Large intestine (tissue), 3 donors: ENCODE results near the gene DIAPH2. TPM values are rescaled to one million over a fixed set of nuclear protein-coding genes. Genes with fewer than 3 reads are reported as not detected.

Experiments
- DNase-seq, 2 donors: peaks; one replicate each; pipeline versions ENCODE4 v3.0.0 to v3.0.0-alpha.2; 2013
- H3K27ac ChIP-seq: one replicate; pipeline ENCODE4 v1.5.1; 2013; ENCODE audit warnings: low read length
- H3K27me3 ChIP-seq: 2 replicates; pipeline ENCODE4 v1.6.1; 2013; ENCODE audit warnings: low read length; ENCODE audit not compliant: control insufficient read depth, insufficient read depth
- H3K36me3 ChIP-seq: 2 replicates; pipeline ENCODE4 v1.6.1; 2013; ENCODE audit warnings: low read length; ENCODE audit not compliant: control insufficient read depth, insufficient read depth
- H3K4me1 ChIP-seq: one replicate; pipeline ENCODE4 v1.6.1; 2013; ENCODE audit warnings: low read length; ENCODE audit not compliant: control insufficient read depth, insufficient read depth
- H3K4me3 ChIP-seq: one replicate; pipeline ENCODE4 v1.5.1; 2013; ENCODE audit warnings: low read length
- H3K9me3 ChIP-seq: one replicate; pipeline ENCODE4 v1.6.1; 2013; ENCODE audit warnings: mild to moderate bottlenecking, low read depth, low read length, moderate library complexity; ENCODE audit not compliant: control insufficient read depth
- WGBS: methylation state at CpG from one replicate; pipeline ENCODE4 v1.1.5; 2013; ENCODE audit warnings: low lambda C conversion rate; ENCODE audit not compliant: insufficient coverage; 5-methylcytosine and 5-hydroxymethylcytosine counted together
- polyA plus RNA-seq: library from polyadenylated mRNA; unstranded; fragments of 120-200 nt; gene quantifications from one replicate; pipeline ENCODE4 v1.2.1, GENCODE V29; 2013

DIAPH2 gene
- polyA plus RNA-seq, 1 donor, result 10.3 TPM

DNA sequence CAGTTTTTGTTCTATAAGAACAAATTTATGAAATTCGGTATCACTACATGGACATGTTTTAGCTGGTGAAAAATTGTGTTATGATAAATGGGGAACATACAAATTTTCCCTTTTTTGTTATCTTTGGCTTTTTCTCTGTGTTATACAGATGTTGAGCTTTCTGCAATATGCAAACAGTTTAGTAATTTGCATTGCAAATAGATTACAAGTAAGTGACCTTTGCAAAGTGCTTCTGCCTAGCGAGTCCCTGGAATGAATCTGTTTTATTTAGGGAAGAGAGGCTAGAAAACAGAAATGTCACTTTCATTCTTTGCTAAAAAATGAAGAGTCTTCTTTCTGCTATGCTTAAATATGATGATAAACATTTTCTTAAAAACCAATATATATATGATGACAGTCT, 660.1 kb downstream of the DIAPH2 start:
- Histone ChIP-seq H3K4me1 (no peaks in the 10 kb centered on the region), H3K9me3 (no peaks in the 10 kb centered on the region), H3K27me3 (no peaks in the 10 kb centered on the region), H3K36me3 (no peaks in the 10 kb centered on the region), H3K4me3 (no peak overlapping the region), H3K27ac (no peak overlapping the region)
- no CpG with 5 or more reads among the region's 2 CpGs for WGBS
- DNase-seq, result no peak

DNA sequence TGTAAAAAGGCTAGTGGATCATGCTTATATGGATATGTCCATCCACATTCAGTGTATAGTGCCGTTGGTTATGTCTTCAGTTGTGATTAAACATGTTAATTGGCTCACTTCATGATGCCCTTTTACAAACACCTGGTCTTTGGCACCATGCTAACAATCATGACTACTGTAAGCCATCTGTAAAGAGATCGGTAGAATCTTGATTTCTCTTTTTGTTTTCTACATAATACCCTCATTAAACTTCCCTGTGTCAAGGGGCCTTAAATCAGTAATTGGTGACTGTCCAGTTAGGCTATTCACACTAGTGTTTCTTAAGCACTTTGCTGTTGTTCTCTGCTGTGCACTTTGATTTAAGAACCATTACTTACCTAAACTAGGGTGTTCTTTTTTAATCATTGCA, 674.3 kb downstream of the DIAPH2 start:
- Histone ChIP-seq H3K27me3 (no peaks in the 10 kb centered on the region), H3K36me3 (no peaks in the 10 kb centered on the region), H3K27ac (no peak overlapping the region), H3K4me3 (no peak overlapping the region), H3K4me1 (no peaks in the 10 kb centered on the region), H3K9me3 (no peaks in the 10 kb centered on the region)
- WGBS, result no CpG with 5 or more reads among the region's 2 CpGs
- DNase-seq, result no peak

DNA sequence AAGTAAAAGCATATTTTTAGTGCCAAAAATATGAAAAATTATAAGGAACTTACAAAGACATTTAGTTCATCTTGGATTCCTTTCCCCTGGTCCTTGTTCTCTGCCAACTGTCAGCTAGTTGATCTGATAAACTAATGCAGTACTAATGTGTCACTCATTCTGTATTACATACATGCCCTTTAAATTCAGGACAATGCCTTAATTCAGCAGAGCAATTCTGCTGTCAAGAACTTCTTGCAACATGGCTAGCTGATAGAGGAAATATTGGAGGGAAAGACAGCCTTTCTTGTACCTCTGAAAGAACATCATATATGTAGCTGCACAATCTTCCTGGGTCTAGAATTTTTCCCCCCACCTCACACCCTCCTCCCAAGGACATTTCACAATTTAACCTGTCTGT, 679.2 kb downstream of the DIAPH2 start:
- Histone ChIP-seq H3K36me3 (no peaks in the 10 kb centered on the region), H3K27ac (no peak overlapping the region), H3K9me3 (no peaks in the 10 kb centered on the region), H3K27me3 (no peaks in the 10 kb centered on the region), H3K4me1 (no peaks in the 10 kb centered on the region), H3K4me3 (no peak overlapping the region)
- no peak for DNase-seq

DNA sequence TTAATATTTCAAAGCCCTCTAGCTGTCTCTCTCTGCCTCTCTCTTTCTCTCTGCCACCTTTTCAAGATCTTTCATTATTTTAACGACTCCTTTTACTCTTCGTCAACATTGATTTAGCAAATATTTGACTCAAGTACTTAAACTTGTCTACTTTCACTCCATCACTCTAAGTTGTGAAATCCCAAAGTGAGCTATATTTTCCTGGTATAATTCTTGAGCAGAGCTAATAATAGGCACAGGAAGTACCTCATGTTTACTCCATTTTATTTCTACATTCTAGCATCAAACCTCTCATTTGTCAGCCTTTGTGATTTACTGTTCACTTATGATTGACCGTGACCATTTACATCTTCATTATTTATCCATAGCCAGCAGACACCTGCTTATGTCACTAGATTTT, 681.6 kb downstream of the DIAPH2 start:
- DNase-seq, result no peak
- no peak overlapping the region for H3K27ac ChIP-seq
- no peak overlapping the region for H3K4me3 ChIP-seq
- H3K4me1 ChIP-seq, result no peaks in the 10 kb centered on the region
- H3K36me3 ChIP-seq, result no peaks in the 10 kb centered on the region
- no peaks in the 10 kb centered on the region for H3K27me3 ChIP-seq
- H3K9me3 ChIP-seq, result no peaks in the 10 kb centered on the region
- 43% methylated on average over 2 of the region's 3 CpGs for WGBS

DNA sequence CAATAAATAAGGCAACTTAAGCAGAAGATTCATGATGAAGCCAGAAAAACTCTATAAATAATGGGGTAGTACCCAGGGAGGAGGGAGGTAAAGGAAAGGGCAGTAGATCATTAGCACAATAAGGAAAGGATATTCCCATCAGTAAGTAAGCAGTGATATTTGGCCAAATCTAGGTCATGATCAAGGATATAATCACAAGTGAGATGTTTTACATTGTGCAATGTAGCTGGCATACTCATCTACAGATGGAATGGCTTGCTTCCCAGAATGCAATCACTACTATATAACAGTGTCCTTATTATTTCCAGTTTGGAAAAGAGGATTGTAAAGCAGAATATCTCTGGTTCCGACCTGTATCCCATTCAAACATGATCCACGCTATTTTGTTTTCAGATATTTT, 682.5 kb downstream of the DIAPH2 start:
- Histone ChIP-seq H3K27ac (no peak overlapping the region), H3K9me3 (no peaks in the 10 kb centered on the region), H3K27me3 (no peaks in the 10 kb centered on the region), H3K36me3 (no peaks in the 10 kb centered on the region), H3K4me3 (no peak overlapping the region), H3K4me1 (no peaks in the 10 kb centered on the region)
- DNase-seq, result no peak
- WGBS, result no CpG with 5 or more reads among the region's 2 CpGs

DNA sequence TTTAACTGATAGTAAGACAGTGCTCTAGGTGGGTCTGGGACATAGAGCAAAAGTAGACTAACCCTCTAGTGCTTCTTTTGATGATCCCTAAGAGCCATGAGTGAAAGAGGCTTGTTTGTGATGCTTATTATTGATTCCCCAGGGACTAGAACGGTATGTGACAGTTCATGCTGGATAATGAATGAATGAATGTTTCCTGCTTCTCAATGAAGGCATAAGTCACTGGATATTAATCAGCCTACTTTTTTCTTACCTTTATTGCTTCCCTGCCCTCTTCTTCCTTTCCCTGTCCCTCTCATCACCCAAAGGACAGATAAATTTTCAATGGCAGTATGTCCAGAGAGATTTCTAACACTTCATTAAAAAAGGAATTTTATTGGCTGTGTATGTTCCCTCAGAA, 685.3 kb downstream of the DIAPH2 start:
- no peaks in the 10 kb centered on the region for H3K4me1 ChIP-seq
- no peaks in the 10 kb centered on the region for H3K36me3 ChIP-seq
- no CpG with 5 or more reads among the region's 1 CpG for WGBS
- H3K27me3 ChIP-seq, result no peaks in the 10 kb centered on the region
- no peak overlapping the region for H3K4me3 ChIP-seq
- no peak for DNase-seq
- H3K27ac ChIP-seq, result no peak overlapping the region
- no peaks in the 10 kb centered on the region for H3K9me3 ChIP-seq

DNA sequence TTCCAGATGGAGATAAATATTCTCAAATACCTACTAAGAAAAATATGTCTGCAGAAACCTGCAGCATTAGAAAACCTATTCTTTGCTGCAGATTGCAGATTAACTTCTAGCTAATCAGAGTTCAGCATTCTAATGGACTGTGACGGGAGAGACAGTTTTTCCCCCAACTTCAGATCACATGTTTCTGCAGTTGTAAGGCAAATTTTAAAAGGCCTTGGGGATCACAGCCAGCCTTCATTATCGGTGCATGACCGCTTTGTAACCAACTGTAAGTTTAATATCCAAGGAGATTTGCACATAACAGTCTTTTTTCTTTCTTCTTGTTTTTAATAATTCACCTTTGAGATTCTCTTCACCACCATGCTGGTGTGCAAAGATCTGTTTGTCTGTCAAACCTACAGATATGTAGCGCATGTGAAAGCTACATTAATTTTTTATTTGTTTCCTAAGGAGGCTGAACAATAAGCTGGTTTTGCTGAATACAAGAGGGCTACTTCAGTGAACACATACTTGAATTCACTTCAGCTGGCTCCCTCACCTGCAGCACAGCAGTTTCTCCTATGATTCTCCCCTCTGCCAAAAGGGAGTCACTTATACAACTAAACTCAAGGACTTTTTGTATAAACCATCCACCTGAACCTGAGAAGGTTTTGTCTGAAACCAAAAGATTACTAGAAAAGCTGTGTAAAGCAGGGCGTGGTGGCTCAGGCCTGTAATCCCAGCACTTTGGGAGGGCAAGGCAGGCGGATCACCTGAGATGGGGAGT, 687.5 kb downstream of the DIAPH2 start:
- H3K4me3 ChIP-seq, result no peak overlapping the region
- no peak for DNase-seq
- whole genome bisulfite sequencing, result no CpG with 5 or more reads among the region's 6 CpGs
- no peaks in the 10 kb centered on the region for H3K27me3 ChIP-seq
- H3K36me3 ChIP-seq, result no peaks in the 10 kb centered on the region
- H3K4me1 ChIP-seq, result no peaks in the 10 kb centered on the region
- H3K9me3 ChIP-seq, result no peaks in the 10 kb centered on the region
- no peak overlapping the region for H3K27ac ChIP-seq

DNA sequence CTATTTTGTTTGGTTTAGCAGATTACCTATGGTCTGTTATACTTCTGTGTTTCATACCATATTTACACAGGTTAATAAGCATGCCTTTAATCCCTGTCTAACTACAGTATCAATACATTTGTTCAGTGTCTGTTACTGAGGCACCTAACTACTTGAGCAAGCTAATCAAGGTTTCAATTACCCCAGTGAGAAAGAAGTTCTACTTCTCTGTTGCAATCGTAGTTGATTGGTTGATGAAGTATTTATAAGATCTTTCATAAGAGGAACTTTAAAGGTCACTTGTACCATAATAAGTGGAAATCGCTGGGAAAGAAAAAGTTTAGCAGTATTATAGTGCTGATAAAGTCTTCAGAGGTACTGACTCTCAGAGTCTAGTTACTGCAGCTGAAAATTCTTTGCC, 689.6 kb downstream of the DIAPH2 start:
- DNase-seq, result peak; percentile 6 to 31
- Histone ChIP-seq H3K27ac (peak overlapping the region; percentile 46), H3K27me3 (no peaks in the 10 kb centered on the region), H3K36me3 (no peaks in the 10 kb centered on the region), H3K9me3 (no peaks in the 10 kb centered on the region), H3K4me1 (no peaks in the 10 kb centered on the region), H3K4me3 (no peak overlapping the region)
- no CpG with 5 or more reads among the region's 2 CpGs for WGBS

DNA sequence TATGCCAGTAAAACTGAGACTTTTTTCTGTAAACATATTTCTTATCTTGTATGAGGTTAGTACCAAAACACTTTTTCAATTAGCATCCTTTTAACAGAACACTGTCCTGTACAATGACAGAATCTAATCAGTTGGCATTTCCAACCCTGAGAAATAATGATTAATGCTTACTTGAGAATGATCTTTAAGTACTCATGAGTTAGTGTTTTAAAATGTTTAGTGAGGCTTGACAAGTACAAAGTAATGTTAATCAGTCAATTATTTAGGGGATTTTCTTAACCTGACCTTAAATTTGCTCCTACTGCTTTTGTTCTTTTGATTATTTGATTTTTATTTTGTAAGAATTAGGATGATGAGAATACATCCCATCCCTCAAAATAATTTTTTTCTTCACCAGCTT, 695.6 kb downstream of the DIAPH2 start:
- Histone ChIP-seq H3K27ac (no peak overlapping the region), H3K36me3 (no peaks in the 10 kb centered on the region), H3K9me3 (no peaks in the 10 kb centered on the region), H3K4me1 (no peaks in the 10 kb centered on the region), H3K27me3 (no peaks in the 10 kb centered on the region), H3K4me3 (no peak overlapping the region)
- no peak for DNase-seq

DNA sequence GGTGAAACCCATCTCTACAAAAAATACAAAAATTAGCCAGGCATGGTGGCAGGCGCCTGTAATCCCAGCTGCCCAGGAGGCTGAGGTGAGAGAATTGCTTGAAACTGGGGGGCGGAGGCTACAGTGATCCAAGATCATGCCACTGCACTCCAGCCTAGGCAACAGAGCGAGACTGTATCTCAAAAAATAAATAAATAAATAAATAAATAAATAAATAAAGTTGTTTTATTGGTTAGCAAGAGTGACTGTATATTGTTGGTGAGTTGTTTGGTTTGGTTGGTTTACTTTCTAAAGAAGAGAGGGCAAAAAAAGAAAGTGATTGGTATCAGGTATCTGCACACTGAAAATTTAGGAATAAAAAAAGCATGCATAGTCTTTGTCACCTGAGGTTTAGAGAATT, 700.0 kb downstream of the DIAPH2 start:
- no peak overlapping the region for H3K27ac ChIP-seq
- H3K4me3 ChIP-seq, result no peak overlapping the region
- DNase-seq, result no peak
- no peaks in the 10 kb centered on the region for H3K9me3 ChIP-seq
- WGBS, result no CpG with 5 or more reads among the region's 3 CpGs
- H3K4me1 ChIP-seq, result no peaks in the 10 kb centered on the region
- H3K36me3 ChIP-seq, result no peaks in the 10 kb centered on the region
- H3K27me3 ChIP-seq, result no peaks in the 10 kb centered on the region

DNA sequence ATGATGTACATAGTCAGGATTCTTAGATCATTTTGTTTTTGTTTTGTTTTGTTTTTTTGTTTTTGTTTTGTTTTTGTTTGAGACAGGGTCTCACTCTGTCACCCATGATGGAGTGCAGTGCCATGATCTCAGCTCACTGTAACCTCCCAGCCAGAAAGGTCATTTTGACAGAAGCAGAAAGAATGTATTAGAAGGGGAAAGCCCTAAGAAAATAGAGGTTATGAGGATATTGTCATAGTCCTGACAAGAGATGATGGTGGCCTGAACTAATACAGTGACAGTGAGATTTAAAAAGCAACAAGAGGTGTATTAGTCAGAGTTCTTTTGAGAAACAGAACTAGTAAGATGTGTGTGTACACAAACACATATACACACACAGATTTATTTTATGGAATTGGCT, 702.4 kb downstream of the DIAPH2 start:
- Histone ChIP-seq H3K27me3 (no peaks in the 10 kb centered on the region), H3K9me3 (no peaks in the 10 kb centered on the region), H3K36me3 (no peaks in the 10 kb centered on the region), H3K27ac (no peak overlapping the region), H3K4me1 (no peaks in the 10 kb centered on the region), H3K4me3 (no peak overlapping the region)
- no peak for DNase-seq
